ENCODE measurements around the gene TMEM38B. TPM values are rescaled to one million over a fixed set of nuclear protein-coding genes. Genes with fewer than 3 reads are reported as not detected.
"Not testable (repeated sequence)": the region's sequence is repeated elsewhere in the genome, so short reads cannot be mapped to it uniquely, and the experiment has no call there.

TMEM38B gene
- total RNA-seq, 3 donors from 2014 or later (not counting 1 experiment from before 2014, with no cell fraction given), result 5.7 to 8.0 (median 8.0) TPM

- Histone ChIP-seq H3K36me3 (ENCODE audit: control insufficient read depth, insufficient read depth, low read length) (no peaks in the 10 kb centered on the region), H3K4me3 (ENCODE audit: low read length) (no peak overlapping the region), H3K4me1 (ENCODE audit: control insufficient read depth, insufficient read depth, low read length) (no peaks in the 10 kb centered on the region), H3K27ac (ENCODE audit: low read length) (no peak overlapping the region), H3K9me3 (ENCODE audit: control insufficient read depth, insufficient read depth, low read length) (peaks cover 6% of the 10 kb centered on the region), H3K27me3 (ENCODE audit: control insufficient read depth, insufficient read depth, low read length) (no peaks in the 10 kb centered on the region)
- Mint-ChIP-seq H3K9me3 (peaks cover 17 to 24% of the 10 kb centered on the region in 2 donors), H3K36me3 (peaks cover 48% of the 10 kb centered on the region), H3K27ac (no peak overlapping the region), H3K4me1 (no peaks in the 10 kb centered on the region), H3K27me3 (ENCODE audit: low read depth in 2 of 2) (no peaks in the 10 kb centered on the region), H3K4me3 (no peak overlapping the region)
- ATAC-seq (no peak), DNase-seq (no peak)
- TF ChIP-seq, protein P1, sequence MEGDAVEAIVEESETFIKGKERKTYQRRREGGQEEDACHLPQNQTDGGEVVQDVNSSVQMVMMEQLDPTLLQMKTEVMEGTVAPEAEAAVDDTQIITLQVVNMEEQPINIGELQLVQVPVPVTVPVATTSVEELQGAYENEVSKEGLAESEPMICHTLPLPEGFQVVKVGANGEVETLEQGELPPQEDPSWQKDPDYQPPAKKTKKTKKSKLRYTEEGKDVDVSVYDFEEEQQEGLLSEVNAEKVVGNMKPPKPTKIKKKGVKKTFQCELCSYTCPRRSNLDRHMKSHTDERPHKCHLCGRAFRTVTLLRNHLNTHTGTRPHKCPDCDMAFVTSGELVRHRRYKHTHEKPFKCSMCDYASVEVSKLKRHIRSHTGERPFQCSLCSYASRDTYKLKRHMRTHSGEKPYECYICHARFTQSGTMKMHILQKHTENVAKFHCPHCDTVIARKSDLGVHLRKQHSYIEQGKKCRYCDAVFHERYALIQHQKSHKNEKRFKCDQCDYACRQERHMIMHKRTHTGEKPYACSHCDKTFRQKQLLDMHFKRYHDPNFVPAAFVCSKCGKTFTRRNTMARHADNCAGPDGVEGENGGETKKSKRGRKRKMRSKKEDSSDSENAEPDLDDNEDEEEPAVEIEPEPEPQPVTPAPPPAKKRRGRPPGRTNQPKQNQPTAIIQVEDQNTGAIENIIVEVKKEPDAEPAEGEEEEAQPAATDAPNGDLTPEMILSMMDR (IDR thresholded peaks at IDR 0.05), result no peak
- 92% methylated on average over 12 of the region's 12 CpGs for WGBS (ENCODE audit: insufficient coverage)
- intact Hi-C loops (cut with micrococcal nuclease), result no loop called here
Observed at GRCh38 chr9:105757496-105758251, 63.3 kb downstream of the TMEM38B start.

DNA sequence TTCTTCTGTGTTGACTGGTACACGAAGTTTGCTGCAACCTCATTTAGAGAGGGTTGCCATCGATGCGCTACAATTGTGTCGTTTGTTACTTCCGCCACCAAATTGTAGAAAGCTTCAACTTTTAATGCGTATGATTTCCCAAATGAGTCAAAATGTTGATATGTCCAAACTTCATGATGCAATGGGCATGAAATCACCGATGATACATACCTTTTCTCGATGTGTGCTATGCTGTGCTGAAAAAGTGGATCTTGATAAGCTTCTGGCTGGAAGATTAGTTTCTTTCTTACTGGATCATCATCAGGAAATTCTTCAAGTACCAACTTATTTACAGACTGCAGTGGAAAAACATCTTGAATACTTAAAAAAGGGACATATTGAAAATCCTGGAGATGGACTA is 65.7 kb downstream of the TMEM38B start:
- no peaks in the 10 kb centered on the region for H3K4me1 ChIP-seq (ENCODE audit: control insufficient read depth, insufficient read depth, low read length)
- peaks cover 6 to 10% of the 10 kb centered on the region in 2 donors for H3K9me3 Mint-ChIP-seq

GRCh38 chr9:105782561-105783494 is 88.5 kb downstream of the TMEM38B start:
- H3K9me3 ChIP-seq (ENCODE audit: control insufficient read depth, insufficient read depth, low read length); H3K36me3 Mint-ChIP-seq; ATAC-seq; H3K27me3 ChIP-seq (ENCODE audit: control insufficient read depth, insufficient read depth, low read length); H3K4me1 ChIP-seq (ENCODE audit: control insufficient read depth, insufficient read depth, low read length); H3K27ac Mint-ChIP-seq; H3K4me3 ChIP-seq (ENCODE audit: low read length); H3K4me1 Mint-ChIP-seq; H3K36me3 ChIP-seq (ENCODE audit: control insufficient read depth, insufficient read depth, low read length); intact Hi-C loops (cut with micrococcal nuclease); H3K4me3 Mint-ChIP-seq; H3K9me3 Mint-ChIP-seq; H3K27ac ChIP-seq (ENCODE audit: low read length); H3K27me3 Mint-ChIP-seq (ENCODE audit: low read depth in 2 of 2); DNase-seq: not testable (repeated sequence)
- WGBS (ENCODE audit: insufficient coverage), result 96% methylated on average over 21 of the region's 27 CpGs

More for the DNA sequence above, 65.7 kb downstream of the TMEM38B start:
- Histone ChIP-seq H3K9me3 (ENCODE audit: control insufficient read depth, insufficient read depth, low read length) (peaks cover 5% of the 10 kb centered on the region), H3K36me3 (ENCODE audit: control insufficient read depth, insufficient read depth, low read length) (no peaks in the 10 kb centered on the region), H3K27ac (ENCODE audit: low read length) (no peak overlapping the region), H3K4me3 (ENCODE audit: low read length) (no peak overlapping the region), H3K27me3 (ENCODE audit: control insufficient read depth, insufficient read depth, low read length) (no peaks in the 10 kb centered on the region)
- no peak for DNase-seq
- H3K4me1 Mint-ChIP-seq, result no peaks in the 10 kb centered on the region
- H3K27me3 Mint-ChIP-seq (ENCODE audit: low read depth in 2 of 2), result no peaks in the 10 kb centered on the region
- WGBS (ENCODE audit: insufficient coverage), result 94% methylated on average over 8 of the region's 8 CpGs
- no peak overlapping the region for H3K4me3 Mint-ChIP-seq
- H3K27ac Mint-ChIP-seq, result no peak overlapping the region
- TF ChIP-seq, protein P1 (IDR thresholded peaks at IDR 0.05), result no peak
- intact Hi-C loops (cut with micrococcal nuclease), result no loop called here
- ATAC-seq, result no peak
- H3K36me3 Mint-ChIP-seq, result peaks cover 25% of the 10 kb centered on the region

DNA sequence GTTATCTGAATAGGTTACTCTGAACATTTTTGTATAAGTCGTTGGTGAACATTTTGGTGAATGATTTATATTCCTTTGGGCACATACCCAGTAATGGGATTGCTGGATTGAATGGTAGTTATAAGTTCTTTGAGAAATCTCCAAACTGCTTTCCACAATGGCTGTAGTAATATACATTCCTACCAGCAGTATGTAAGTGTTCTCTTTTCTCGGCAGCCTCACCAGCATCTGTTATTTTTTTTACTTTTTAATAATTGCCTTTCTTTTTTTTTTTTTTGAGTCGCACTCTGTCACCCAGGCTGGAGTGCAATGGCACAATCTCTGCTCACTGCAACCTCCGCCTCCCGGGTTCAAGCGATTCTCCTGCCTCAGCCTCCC is 89.1 kb downstream of the TMEM38B start:
- WGBS (ENCODE audit: insufficient coverage), result 97% methylated on average over 6 of the region's 6 CpGs
- peaks cover 16% of the 10 kb centered on the region for H3K36me3 Mint-ChIP-seq

GRCh38 chr9:105786796-105787195 is 92.5 kb downstream of the TMEM38B start:
- Mint-ChIP-seq H3K36me3 (peaks cover 29% of the 10 kb centered on the region), H3K9me3 (peaks cover 8 to 16% of the 10 kb centered on the region in 2 donors)
- no CpG with 5 or more reads among the region's 2 CpGs for WGBS (ENCODE audit: insufficient coverage)
- H3K4me3 Mint-ChIP-seq; ATAC-seq; H3K27me3 ChIP-seq (ENCODE audit: control insufficient read depth, insufficient read depth, low read length); intact Hi-C loops (cut with micrococcal nuclease); H3K4me1 ChIP-seq (ENCODE audit: control insufficient read depth, insufficient read depth, low read length); DNase-seq; H3K9me3 ChIP-seq (ENCODE audit: control insufficient read depth, insufficient read depth, low read length); H3K27ac Mint-ChIP-seq; H3K36me3 ChIP-seq (ENCODE audit: control insufficient read depth, insufficient read depth, low read length); H3K27ac ChIP-seq (ENCODE audit: low read length); H3K27me3 Mint-ChIP-seq (ENCODE audit: low read depth in 2 of 2); H3K4me1 Mint-ChIP-seq; H3K4me3 ChIP-seq (ENCODE audit: low read length): not testable (repeated sequence)

More for the DNA sequence above, 89.1 kb downstream of the TMEM38B start:
- H3K27ac ChIP-seq (ENCODE audit: low read length); H3K4me1 ChIP-seq (ENCODE audit: control insufficient read depth, insufficient read depth, low read length); H3K4me3 ChIP-seq (ENCODE audit: low read length); H3K27me3 Mint-ChIP-seq (ENCODE audit: low read depth in 2 of 2); H3K27ac Mint-ChIP-seq; intact Hi-C loops (cut with micrococcal nuclease); H3K4me1 Mint-ChIP-seq; H3K27me3 ChIP-seq (ENCODE audit: control insufficient read depth, insufficient read depth, low read length); DNase-seq; H3K36me3 ChIP-seq (ENCODE audit: control insufficient read depth, insufficient read depth, low read length); H3K9me3 ChIP-seq (ENCODE audit: control insufficient read depth, insufficient read depth, low read length); ATAC-seq; H3K4me3 Mint-ChIP-seq: not testable (repeated sequence)
- H3K9me3 Mint-ChIP-seq, result peaks cover 5 to 14% of the 10 kb centered on the region in 2 donors

All from natural killer cell (primary cell).